Measurements from ENCODE around the gene ADAMTSL3.
"Not testable (repeated sequence)": the region's sequence is repeated elsewhere in the genome, so short reads cannot be mapped to it uniquely, and the experiment has no call there.

The ADAMTSL3 gene

DNA sequence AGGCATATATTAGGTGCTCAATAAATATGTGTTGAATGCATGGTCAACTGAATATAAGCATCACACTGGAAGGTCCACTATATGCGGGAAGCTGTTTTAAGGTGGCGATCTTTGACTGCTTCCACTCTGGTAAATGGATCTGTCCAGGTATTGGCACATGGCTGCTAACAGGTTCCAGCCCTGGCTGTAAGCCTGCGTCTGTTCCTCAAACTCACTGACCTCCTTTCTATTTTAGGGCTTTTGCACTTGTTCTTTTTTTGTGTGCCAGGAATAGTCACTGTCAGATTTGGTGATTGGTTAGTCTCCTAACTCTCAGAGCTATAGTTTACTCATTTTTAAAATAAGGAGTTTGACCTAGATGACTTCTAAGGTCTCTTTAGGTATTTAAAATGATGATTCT, 46.2 kb downstream of the ADAMTSL3 start:
- DNase-seq = no peak
- TF ChIP-seq POLR2A (IDR thresholded peaks at IDR 0.05; ENCODE audit: low read length) = no peak
- no peak for TF ChIP-seq GATA1 (IDR thresholded peaks at IDR 0.05; ENCODE audit: low read depth, low read length)

DNA sequence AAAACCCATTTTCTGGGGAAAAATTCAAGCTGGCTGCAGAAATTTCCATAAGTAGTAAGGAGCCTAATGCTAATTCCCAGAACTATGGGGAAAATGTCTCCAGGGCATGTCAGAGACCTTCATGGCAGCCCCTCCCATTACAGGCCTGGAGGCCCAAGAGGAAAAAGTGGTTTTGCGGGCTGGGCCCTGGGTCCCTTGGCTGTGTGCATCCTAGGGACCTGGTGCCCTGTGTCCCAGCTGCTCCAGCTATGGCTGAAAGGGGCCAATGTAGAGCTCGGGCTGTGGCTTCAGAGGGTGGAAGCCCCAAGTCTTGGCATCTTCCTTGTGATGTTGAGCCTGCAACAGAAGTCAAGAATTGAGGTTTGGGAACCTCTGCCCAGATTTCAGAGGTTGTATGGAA, 48.4 kb downstream of the ADAMTSL3 start:
- DNase-seq = not testable (repeated sequence)

DNA sequence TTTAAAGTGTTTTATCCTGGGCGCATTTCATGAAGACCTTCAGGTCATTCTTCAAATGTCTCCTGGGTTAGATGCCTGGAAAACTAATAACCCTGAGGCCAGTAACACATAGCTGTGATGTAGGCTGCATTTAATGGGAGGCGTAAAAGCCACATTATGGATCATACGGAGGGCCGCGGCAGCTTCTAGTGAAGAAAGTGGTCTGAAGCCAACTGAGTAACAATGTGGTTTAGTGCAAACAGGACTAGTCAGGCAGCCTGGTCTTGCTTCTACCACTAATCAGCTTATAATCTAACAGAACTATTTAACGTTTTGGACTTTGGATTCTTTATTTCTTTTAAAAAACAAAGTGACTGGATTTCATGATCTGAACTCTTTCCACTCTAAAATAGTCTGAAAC, 54.4 kb downstream of the ADAMTSL3 start:
- TF ChIP-seq GATA1 (IDR thresholded peaks at IDR 0.05; ENCODE audit: low read depth, low read length) (no peak), POLR2A (IDR thresholded peaks at IDR 0.05; ENCODE audit: low read length) (no peak)
- no peak for DNase-seq

DNA sequence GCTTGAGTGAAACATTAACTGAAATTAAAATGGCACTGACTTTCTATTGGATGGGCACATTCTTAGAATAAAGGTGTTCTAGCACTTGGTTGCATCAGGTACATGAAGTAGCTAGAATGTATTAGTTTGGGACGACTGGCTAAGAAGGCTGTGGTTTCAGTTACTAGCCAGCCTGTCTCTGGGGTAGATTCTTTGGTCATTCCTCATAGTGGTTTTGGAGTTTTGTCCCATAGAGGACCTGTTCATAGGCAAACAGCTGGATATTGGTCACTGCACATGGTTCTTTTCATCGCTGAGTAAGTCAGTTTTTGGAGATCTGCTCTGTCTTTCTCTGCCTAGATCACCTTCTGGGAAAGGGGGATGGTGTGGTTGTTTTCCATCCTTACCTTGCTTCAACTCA, 55.3 kb downstream of the ADAMTSL3 start:
- TF ChIP-seq GATA1 (IDR thresholded peaks at IDR 0.05; ENCODE audit: low read depth, low read length) (no peak), POLR2A (IDR thresholded peaks at IDR 0.05; ENCODE audit: low read length) (no peak)
- no peak for DNase-seq

DNA sequence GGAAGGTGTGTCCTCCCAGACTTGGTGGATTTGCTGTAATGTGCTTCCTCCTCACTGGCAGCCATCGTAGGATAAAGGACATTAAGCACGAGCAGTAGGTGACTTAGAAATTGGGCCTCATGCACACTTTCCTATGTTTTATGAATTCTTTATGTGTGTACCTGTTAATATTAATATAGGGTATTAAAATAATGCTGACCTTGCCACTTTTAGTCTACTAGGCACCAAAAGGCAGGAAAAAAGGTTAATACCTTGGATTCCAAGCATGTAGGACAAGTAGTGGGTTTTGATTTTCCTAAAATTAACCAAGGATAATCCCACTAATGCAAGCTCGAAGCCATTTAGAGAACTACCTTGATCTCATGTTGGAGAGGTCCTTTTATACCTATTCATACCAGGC, 55.9 kb downstream of the ADAMTSL3 start:
- TF ChIP-seq POLR2A (IDR thresholded peaks at IDR 0.05; ENCODE audit: low read length) (no peak), GATA1 (IDR thresholded peaks at IDR 0.05; ENCODE audit: low read depth, low read length) (no peak)
- DNase-seq = no peak

DNA sequence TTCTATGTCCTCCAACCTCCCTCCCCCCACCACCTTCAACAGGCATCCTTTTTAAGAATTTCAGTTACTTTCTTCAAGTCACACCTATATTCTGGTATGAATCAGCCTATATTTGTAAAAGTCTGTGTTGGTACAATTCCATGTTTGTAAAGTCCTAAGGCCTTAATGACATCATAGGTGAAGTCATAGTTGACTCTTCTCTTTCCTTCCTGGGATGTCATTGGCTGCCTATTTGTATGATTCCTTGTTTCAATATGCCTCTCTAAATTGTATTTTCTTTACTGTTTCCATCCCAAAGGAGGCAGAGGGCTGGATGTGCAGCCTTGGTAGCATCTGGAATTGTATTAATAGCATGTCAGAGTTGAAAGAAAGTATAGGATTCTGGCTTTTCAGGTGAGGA, 56.5 kb downstream of the ADAMTSL3 start:
- no peak for TF ChIP-seq POLR2A (IDR thresholded peaks at IDR 0.05; ENCODE audit: low read length)
- no peak for TF ChIP-seq GATA1 (IDR thresholded peaks at IDR 0.05; ENCODE audit: low read depth, low read length)
- DNase-seq = no peak

DNA sequence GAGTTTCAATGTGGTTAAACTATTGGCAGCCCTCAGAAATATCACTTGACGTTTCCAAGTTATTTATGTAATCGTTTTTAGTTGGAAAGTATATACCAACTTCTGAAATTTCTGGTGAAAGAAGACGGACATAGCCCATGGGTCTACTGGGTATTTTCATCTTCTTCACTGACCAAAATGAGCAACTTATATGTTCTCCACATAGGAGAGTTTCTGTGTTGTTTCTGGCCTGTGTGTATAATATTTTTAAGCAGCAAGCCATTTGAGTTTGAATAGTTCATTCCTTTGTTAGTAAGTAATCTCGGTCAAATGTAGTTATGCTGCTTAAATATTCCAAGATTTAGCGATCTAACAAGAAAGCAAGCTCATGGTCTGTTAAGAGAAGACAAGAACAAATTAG, 57.3 kb downstream of the ADAMTSL3 start:
- DNase-seq = no peak
- TF ChIP-seq GATA1 (IDR thresholded peaks at IDR 0.05; ENCODE audit: low read depth, low read length) = no peak
- TF ChIP-seq POLR2A (IDR thresholded peaks at IDR 0.05; ENCODE audit: low read length) = no peak

DNA sequence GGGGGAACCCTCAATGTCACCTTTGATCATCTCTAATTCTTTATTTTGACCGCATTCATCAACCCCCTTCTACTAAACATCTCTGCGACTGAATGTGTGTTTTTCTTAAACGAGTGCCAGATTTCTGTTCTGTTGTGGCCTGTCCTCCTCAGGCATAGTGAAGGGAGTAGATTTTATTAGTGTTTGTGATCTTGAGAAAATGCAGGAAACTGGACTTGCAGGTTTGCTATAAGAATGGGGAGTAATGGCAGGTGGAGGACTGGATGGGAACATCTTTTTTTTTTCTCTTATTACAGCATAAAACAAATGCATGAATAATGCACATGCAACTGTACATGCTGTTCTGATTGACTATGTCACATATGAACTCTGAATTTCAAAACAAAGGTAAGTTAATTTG, 59.3 kb downstream of the ADAMTSL3 start:
- TF ChIP-seq POLR2A (IDR thresholded peaks at IDR 0.05; ENCODE audit: low read length) (no peak), GATA1 (IDR thresholded peaks at IDR 0.05; ENCODE audit: low read depth, low read length) (no peak)
- no peak for DNase-seq

DNA sequence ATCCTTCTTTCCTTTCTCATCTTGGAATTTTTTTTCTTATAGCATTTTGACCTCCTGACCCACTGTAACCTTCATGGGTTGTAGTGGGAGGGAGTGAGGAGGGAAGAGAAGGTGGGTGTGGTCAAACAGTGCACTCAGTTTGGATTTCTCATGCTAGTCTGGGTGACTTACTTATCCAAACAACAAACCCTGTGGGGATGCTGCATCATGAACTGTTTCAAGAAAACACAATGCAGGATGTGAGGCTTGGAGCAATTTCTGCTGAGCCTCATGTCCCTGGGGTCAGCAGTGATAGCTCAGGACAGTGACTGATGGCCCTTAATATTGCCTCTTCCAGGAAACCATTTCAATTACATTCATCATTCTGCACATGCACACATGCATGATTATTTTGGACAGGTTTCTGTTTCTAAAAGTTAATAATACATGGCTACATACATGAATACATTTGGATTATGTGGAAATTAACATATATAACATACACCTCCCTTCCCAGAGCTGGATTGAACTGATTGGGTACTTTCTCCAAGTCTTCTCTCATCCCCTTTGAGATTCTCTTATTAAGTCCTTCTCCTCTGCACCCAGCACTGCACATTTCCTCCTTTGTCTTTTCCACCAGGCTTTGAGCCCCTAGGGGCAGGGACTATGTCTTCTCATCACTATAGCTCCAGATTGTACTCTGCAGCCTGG, 61.2 kb downstream of the ADAMTSL3 start:
- DNase-seq = no peak
- no peak for TF ChIP-seq POLR2A (IDR thresholded peaks at IDR 0.05; ENCODE audit: low read length)

DNA sequence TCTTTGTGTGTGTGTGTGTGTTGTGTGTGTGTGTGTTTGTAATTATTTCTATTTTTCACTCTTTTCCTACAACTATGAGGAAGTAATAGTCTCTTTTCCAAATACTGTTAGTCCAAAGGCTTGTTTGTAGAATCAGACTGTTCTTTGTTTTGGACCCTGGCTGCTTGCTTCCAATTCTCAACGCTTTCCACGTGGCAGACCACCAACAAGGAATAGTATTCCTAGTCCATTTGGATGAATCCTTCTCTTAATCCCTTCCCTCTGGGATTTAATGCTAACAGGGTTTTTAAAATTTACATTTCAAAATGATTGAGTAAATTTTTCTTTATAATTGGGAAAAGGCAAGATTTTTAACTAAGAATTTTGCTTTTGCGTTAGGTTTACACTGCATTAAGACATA, 62.7 kb downstream of the ADAMTSL3 start:
- DNase-seq = no peak
- TF ChIP-seq GATA1 (IDR thresholded peaks at IDR 0.05; ENCODE audit: low read depth, low read length) = no peak
- no peak for TF ChIP-seq POLR2A (IDR thresholded peaks at IDR 0.05; ENCODE audit: low read length)

DNA sequence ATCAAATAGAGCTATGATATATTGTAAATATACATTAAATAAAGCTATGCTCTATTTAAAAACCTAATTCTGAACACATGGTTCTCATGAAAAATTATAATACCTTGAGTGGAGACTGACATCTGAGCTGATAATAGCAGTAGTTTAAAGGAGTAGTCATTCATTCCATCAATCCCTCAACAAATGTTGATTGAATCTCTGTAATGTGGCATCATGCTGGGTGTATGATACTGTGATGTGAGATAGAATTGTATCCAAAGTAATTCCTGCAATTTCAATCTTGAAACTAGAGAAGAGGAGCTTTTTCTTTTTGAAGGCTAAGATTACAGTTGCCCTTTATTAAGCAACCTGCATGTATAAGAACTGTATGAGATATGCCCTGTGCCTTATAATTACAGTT, 63.1 kb downstream of the ADAMTSL3 start:
- no peak for TF ChIP-seq POLR2A (IDR thresholded peaks at IDR 0.05; ENCODE audit: low read length)
- TF ChIP-seq GATA1 (IDR thresholded peaks at IDR 0.05; ENCODE audit: low read depth, low read length) = no peak

DNA sequence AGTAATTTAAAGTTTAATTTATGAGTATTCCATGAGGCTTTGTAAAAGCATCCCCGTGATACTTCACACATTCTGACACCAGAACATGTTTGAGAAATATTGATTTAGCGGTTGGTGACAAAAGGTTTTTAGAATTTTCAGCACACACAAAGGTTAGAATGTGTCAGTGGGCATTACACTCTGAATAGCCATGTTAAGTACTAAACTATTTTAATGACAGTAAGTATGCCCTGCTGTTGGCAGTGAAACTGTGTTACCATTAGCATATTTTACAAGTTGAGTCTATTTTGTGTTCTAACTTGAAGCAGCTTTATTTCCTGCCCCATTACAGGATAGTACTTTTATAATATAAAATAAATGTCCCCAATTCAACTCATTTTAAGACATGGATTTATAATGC, 66.5 kb downstream of the ADAMTSL3 start:
- no peak for DNase-seq
- TF ChIP-seq GATA1 (IDR thresholded peaks at IDR 0.05; ENCODE audit: low read depth, low read length) = no peak
- TF ChIP-seq POLR2A (IDR thresholded peaks at IDR 0.05; ENCODE audit: low read length) = no peak

More for the DNA sequence above, 63.1 kb downstream of the ADAMTSL3 start:
- no peak for DNase-seq

DNA sequence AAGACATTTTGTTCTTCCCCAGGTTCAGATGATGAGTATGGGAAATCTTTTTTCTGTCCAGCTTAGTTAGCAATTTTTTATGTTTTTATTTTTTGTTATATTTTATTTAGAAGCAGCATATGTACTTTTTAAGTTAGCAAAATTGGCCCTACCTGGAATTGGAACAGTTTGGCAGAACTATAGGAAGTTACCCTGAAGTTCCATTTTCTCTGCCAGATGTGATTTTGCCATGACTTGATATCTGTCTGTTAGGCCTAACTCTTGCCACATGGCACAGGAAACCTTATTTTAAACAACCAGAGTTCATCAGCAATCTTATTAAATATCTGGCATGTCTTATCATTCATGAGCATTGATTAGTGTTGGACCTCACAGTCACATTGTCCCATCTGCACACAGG, 67.1 kb downstream of the ADAMTSL3 start:
- TF ChIP-seq POLR2A (IDR thresholded peaks at IDR 0.05; ENCODE audit: low read length) (no peak), GATA1 (IDR thresholded peaks at IDR 0.05; ENCODE audit: low read depth, low read length) (no peak)
- no peak for DNase-seq

DNA sequence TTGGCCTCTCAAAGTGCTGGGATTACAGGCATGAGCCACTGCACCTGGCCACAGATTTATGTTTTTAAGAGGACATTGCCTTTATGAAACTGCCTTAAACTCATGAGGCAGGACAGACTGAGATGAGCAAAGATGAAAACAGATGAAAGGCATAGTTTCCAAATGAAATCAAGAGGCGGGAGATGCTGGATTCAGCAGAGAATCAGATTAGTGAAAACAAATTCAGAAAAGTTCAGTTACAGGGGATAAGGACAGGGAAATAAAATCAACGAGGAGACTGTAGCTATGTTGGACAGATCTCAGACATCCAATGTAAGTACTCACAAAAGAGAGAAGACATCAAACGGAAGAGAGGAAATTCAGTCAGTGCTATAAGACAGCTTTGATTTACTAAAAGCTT, 68.1 kb downstream of the ADAMTSL3 start:
- DNase-seq = no peak
- TF ChIP-seq POLR2A (IDR thresholded peaks at IDR 0.05; ENCODE audit: low read length) (no peak), GATA1 (IDR thresholded peaks at IDR 0.05; ENCODE audit: low read depth, low read length) (no peak)

DNA sequence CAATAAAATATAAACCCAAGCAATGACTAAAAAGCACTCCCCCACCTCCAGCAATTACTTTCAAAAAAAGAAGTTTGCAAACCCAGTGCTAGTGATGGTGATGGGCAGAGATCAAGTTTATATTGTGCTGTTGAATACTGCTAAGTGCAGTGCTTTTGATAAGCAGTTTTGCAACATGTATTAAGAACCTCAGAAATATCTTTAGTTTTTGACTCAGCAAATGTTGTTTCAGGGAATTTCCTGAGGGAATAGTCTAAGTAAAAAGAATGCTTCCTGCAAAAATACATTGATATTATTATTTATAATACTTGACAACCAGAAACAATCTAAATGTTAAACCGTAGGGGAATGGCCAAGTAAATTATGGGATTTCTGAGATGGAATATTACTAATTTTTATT, 69.3 kb downstream of the ADAMTSL3 start:
- TF ChIP-seq GATA1 (IDR thresholded peaks at IDR 0.05; ENCODE audit: low read depth, low read length) (no peak), POLR2A (IDR thresholded peaks at IDR 0.05; ENCODE audit: low read length) (no peak)

DNA sequence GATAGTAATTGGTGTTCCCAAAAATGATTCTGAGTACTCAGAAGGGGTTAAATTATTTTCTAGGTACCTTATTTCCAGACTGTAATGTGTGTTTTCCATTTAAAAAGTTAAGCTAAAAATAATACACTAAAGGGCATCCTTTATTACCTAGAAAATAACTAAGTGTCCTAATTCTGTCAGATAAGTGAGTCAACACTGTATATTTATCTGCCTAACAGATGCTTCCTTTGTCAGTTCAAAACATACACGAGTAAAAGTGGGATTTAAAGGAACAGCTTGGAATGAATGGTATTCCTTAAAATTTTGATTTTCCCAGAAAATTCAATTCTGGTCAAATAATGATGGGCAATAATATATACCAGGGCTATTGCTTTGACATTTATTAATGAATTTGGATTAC, 78.3 kb downstream of the ADAMTSL3 start:
- no peak for TF ChIP-seq GATA1 (IDR thresholded peaks at IDR 0.05; ENCODE audit: low read depth, low read length)

More for the DNA sequence above, 69.3 kb downstream of the ADAMTSL3 start:
- DNase-seq = no peak

More for the DNA sequence above, 78.3 kb downstream of the ADAMTSL3 start:
- no peak for DNase-seq

Measured in erythroblast (primary cell).